Fibroblast of peridontal ligament (primary cell): ENCODE results near the gene HK1.

Source experiments
- DNase-seq: peaks from one replicate; pipeline ENCODE4 v3.0.0-alpha.2; 2010; ENCODE audit errors: extremely low read depth

Gene HK1

GRCh38 chr10:69404786-69405185, 126.5 kb downstream of the HK1 start:
- DNase-seq: no peak

DNA sequence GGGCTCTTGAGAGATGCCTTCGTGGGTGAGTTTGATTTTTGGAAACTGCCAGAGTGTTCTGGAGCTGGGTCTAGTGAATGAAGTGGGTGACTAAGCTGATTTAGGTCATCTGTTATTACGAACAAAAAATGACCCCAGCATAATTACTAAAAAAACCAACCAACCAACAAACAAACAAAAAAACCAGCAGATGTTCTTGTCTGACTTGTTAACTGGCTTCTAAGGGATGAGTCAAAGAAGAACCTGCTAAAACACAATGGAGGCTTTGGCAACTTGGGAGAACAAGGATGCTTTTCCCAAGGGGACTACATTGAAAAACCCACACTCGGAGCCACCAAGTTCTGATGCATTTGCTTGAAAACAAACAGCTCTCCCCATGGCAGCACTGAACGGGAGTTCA, 126.9 kb downstream of the HK1 start:
- peak; percentile 39 for DNase-seq

DNA sequence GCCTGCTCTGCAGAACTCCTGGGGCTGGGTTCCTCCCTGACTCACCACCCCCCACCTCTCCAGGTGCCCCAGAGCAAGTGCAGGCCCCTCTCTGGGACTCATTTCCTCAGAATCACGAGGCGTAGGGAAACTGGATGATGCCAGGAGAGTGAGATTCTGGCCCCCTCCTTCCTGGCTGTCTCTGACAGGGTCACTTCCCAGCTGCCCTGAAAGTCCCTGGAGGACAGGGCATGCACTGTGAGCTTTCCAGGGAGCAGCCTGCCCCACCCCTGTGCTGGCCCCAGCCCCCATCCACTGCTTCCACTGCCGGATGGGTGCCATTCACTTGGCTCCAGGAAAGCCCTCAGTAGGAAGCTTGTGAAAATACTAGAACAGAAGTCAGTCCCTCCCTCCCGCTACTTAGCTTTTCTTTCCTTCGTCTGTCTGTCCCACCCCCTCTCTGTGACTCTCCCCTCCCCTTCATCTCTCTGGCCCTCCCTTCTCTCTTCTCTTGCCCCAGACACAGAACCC, 128.1 kb downstream of the HK1 start:
- DNase-seq: peak; percentile 21

- no peak for DNase-seq
Measured at GRCh38 chr10:69406816-69407580, 128.7 kb downstream of the HK1 start.

GRCh38 chr10:69407621-69408301, 129.5 kb downstream of the HK1 start:
- no peak for DNase-seq

DNA sequence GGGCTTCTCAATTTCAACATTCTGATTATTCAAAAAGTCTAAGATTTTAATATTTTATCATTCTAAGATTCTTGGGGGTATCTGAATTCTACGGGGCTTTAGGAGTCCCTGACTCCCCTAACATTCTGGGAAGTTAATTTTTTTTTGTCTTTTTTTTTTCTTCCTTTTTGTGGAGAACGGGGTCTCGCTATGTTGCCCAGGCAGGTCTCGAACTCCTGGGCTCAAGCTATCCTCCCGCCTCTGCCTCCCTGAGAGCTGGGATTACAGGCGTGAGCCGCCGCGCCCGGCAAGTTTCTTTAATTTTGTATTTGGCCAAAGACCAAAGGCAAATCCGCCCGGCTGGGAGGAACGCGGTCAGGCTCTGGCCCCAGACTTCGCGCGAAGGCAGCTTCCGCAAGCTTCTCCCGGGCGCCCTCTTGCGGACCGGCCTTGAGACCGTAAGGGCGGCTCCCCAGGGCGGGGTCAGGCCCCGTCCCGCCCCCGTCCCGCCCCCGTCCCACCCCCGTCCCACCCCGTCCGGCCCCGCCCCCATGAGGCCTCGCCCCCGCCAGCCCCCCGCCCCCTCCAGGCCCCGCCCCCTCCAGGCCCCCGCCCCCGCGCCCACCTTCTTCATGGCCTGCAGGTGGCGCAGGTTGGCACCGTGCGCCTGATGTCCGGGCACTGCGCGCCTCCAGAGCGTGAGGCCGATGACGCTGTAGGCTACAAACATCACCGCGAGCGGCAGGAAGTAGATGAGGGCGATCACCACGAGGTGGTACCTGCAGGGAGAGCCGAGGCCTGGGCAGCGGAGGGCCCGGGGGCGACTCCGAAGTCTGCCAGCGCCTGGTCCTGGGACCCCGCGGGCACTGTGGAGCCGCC, 130.3 kb downstream of the HK1 start:
- peak; percentile 96 for DNase-seq

DNA sequence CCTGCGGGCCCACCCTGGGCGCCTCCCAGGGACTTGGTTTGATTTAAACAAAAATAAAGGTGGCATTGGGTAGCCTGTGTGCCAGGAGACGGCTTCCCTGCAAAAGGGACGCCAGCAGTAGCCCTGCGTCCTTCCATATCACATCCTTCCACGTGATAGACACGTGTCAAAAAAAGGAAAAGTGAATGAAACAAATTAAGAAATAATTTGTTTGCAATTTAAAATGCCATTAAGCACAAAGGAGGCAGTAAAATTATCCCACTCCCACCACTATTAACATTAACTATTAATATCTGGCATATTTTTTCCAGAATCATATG, 130.8 kb downstream of the HK1 start:
- DNase-seq: peak; percentile 6

DNA sequence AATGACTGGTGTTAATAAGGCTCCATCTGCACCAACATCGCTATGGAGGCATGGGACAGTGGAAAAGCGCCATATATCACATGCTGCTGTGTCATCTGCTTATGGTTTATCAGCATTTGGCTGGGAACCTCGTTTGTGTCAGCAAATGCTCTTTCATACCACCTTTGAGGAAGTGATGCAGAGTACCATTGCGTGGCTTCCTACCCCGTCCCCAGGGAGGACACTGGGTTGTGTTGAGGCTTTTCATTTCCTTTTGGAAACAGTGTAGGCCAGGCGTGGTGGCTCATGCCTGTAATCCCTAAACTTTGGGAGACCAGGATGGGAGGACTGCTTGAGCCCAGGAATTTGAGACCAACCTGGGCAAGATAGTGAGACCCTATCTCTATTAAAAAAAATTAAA, 131.7 kb downstream of the HK1 start:
- DNase-seq: no peak

GRCh38 chr10:69410487-69410886, 132.2 kb downstream of the HK1 start:
- no peak for DNase-seq

DNA sequence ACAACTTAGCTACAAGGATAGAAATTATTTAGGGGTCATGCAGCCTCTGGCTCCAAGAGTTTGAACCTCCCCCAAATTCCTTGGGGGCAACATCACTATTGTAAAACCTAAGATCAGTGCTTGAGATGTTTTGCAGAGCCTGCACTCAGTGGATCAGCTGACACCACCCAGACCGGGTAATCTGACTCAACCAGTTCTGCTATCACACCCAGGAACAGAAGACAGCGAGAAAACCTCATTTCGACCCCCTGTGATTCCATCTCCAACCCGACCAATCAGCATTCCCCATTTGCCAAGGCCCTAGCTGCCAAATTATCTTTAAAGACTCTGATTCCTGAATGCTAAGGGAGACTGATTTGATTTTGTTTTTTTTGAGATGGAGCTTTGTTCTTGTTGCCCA, 133.2 kb downstream of the HK1 start:
- DNase-seq: peak; percentile 6

DNA sequence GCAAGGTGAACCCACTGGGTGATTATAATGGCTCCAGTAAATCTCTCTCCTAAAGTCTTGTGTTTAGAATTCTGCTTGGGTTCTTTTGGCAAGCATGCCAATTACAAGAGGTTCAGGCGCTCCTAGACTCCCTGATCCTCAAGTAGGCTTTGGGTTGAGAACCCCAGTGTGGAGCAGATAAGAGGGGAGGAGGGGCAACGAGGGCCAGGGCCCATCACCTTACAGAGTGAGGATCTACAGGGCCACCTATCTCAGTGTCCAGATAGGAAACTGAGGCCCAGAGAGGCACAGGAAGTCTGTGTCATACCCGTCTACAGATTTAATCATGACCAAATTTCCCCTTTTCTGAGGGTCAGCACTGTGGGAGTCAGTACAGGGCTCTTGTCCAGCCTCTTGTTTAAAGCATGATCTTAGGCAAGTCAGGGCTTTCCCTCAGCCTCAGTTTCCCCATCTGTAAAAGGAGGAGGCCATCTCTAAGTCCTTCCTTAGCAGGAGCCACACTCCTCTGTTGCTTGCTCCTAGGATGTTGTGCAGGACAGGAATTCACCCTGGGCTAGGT, 134.0 kb downstream of the HK1 start:
- no peak for DNase-seq

- peak; percentile 76 for DNase-seq
Measured at GRCh38 chr10:69413221-69413865, 135.0 kb downstream of the HK1 start.

GRCh38 chr10:69414036-69415018, 136.0 kb downstream of the HK1 start:
- no peak for DNase-seq

- DNase-seq: no peak
Measured at GRCh38 chr10:69415049-69415448, 136.8 kb downstream of the HK1 start.

DNA sequence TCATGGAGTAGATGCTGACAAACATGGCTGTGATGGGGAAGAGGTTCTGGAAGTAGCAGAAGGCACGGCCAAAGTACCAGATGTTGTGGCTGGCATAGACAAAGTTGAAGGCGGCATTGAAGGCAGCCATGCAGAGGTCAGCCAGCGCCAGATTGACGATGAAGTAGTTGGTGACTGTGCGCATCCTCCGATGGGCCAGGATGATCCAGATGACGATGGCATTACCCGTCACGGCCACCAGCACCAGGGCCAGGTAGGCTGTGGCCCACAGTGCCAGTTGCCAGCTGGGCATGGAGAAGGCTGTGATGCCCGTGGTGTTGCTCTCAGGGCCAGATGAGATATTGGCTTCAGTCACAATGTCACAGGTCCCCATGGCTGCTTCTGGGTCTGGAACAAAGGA, 137.7 kb downstream of the HK1 start:
- DNase-seq: no peak

DNA sequence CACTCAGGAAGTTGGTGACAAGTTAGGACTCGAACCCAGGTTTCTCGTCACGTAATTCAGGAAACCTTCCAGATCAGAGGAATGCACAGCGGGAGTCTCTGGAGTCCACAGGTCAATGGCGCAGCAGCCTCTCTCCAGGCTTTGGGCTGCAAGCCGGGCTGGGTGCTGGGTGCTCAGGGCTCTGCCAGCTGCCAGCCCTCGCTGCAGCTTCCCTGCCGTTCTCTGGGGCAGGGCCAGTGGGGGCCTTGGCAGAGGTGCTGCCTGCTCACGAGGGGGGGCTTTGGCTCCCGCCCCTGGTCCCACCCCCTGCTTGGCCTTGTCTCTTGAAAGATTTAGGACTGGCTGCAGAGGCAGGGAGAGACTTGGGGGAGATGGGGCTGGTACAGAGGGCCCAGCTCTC, 138.4 kb downstream of the HK1 start, which contains the start of gene TACR2:
TSS of gene TACR2 (minus strand) at position 224 of the 400 bp plus-strand sequence. CDS start 595 bp downstream, outside the sequence.
- DNase-seq: no peak

DNA sequence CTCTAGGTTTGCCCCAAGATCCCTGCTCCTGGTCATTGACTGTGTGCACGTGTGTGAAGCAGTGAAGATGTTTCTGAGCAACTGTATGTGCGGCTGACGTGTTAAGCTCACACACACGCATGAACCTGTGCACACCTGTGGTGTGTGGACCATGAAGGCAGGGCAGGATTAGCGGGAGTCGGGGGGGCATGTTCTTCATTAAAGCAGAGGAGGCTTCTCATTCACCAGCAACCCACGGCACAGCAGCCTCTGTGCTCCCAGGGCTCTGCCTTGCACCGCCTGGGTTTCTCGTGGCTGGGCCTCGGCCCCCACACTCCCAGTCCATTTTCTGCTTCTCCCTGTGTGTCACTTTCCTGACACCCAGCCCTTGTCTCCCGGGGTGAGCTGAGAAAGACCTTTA, 139.2 kb downstream of the HK1 start:
- DNase-seq: no peak

GRCh38 chr10:69418052-69418752, 139.9 kb downstream of the HK1 start:
- DNase-seq: no peak

DNA sequence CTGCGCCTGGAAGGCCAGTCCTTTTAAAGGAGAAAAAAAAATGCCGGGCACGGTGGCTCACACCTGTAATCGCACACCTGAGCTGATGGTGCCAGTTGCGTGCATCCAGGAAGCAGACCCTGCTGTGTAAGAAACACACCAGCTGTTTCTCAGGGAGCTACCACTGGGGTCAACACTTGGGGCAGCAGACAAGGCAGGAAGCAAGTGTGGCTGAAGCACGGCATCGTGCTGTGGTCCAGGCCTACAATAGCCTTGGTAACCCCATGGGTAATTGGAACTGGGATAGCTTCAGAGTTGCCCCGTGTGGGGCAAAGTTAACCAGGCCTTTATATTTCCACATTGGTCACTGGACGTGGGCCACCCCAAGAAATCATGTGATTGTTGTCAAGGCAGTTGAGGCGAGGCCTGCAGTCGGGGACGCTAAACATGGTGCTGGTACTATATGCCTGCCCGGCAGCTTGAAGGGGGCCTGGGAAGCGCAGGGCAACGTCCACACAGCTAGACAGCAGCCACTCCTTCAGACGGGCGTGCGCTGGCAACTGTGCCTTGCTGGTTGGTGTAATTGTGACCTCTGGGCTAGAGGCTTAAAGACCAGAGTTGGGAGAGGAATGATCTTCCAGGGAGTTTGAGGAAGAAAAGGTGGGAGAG, 140.9 kb downstream of the HK1 start:
- no peak for DNase-seq
